SK-N-SH treated with all-trans-retinoic acid at 6 μM for 48 hours (cell line): ENCODE results near the gene MYNN.
A peak's percentile ranks its signal among the peaks of the same experiment; 100 is the strongest.

ENCODE experiments used
- ATAC-seq: fragments of 200-7000 bp; cut with Tn5 transposase; 3 replicates; pipeline ENCODE4 v1.9.1; 2020; ENCODE audit warnings: mild to moderate bottlenecking, moderate library complexity
- ARNTL ChIP-seq: fragments of 450-650 bp; formaldehyde crosslinking; IDR thresholded peaks from 2 replicates; pipeline ENCODE4 v1.5.0; 2020; ENCODE audit warnings: low read depth, mild to moderate bottlenecking, moderate library complexity, borderline replicate concordance
- BACH2 ChIP-seq: fragments of 250-450 bp; sonication (Bioruptor Pico); IDR thresholded peaks from 2 replicates; pipeline ENCODE4 v1.9.0; 2021; ENCODE audit warnings: mild to moderate bottlenecking, borderline replicate concordance
- CREB5 ChIP-seq: fragments of 250-450 bp; sonication (Bioruptor Pico); IDR thresholded peaks from 2 replicates; pipeline ENCODE4 v1.5.1; 2020; ENCODE audit warnings: low read depth, mild to moderate bottlenecking, moderate library complexity
- CSDC2 ChIP-seq: fragments of 250-450 bp; sonication (Bioruptor Pico); IDR thresholded peaks from 2 replicates; pipeline ENCODE4 v1.5.0; 2020; ENCODE audit warnings: mild to moderate bottlenecking, moderate library complexity
- CSRNP3 ChIP-seq: fragments of 250-450 bp; sonication (Bioruptor Pico); IDR thresholded peaks from 2 replicates; pipeline ENCODE4 v1.5.1; 2021; ENCODE audit warnings: mild to moderate bottlenecking, moderate library complexity
- ESRRG ChIP-seq: fragments of 250-450 bp; sonication (Bioruptor Pico); IDR thresholded peaks from 2 replicates; pipeline ENCODE4 v1.6.1; 2021; ENCODE audit warnings: mild to moderate bottlenecking
- GLIS3 ChIP-seq: fragments of 250-450 bp; sonication (Bioruptor Pico); IDR thresholded peaks from 2 replicates; pipeline ENCODE4 v1.5.0; 2020; ENCODE audit warnings: mild to moderate bottlenecking, moderate library complexity
- ISL1 ChIP-seq: fragments of 250-450 bp; sonication (Bioruptor Pico); IDR thresholded peaks from 2 replicates; pipeline ENCODE4 v2.1.2; 2022; ENCODE audit warnings: mild to moderate bottlenecking, moderate library complexity
- OSR1 ChIP-seq: fragments of 250-450 bp; sonication (Bioruptor Pico); IDR thresholded peaks from 2 replicates; pipeline ENCODE4 v1.8.0; 2022; ENCODE audit warnings: moderate library complexity, mild to moderate bottlenecking, inconsistent platforms
- PATZ1 ChIP-seq: fragments of 250-450 bp; sonication (Bioruptor Pico); IDR thresholded peaks from 2 replicates; pipeline ENCODE4 v1.8.0; 2020; ENCODE audit warnings: mild to moderate bottlenecking, moderate library complexity, borderline replicate concordance
- PPARA ChIP-seq: fragments of 250-450 bp; sonication (Bioruptor Pico); IDR thresholded peaks from 2 replicates; pipeline ENCODE4 v1.5.0; 2020; ENCODE audit warnings: mild to moderate bottlenecking, borderline replicate concordance
- RARB ChIP-seq: fragments of 250-450 bp; sonication (Bioruptor Pico); IDR thresholded peaks from 2 replicates; pipeline ENCODE4 v1.8.0; 2021; ENCODE audit warnings: mild to moderate bottlenecking, moderate library complexity
- SNAI2 ChIP-seq: fragments of 250-450 bp; sonication (Bioruptor Pico); IDR thresholded peaks from 2 replicates; pipeline ENCODE4 v1.5.0; 2020; ENCODE audit warnings: mild to moderate bottlenecking, moderate library complexity
- TCF4 ChIP-seq: fragments of 250-450 bp; sonication (Bioruptor Pico); IDR thresholded peaks from 2 replicates; pipeline ENCODE4 v1.8.0; 2021; ENCODE audit warnings: mild to moderate bottlenecking, moderate library complexity, borderline replicate concordance
- TOX ChIP-seq: fragments of 250-450 bp; sonication (Bioruptor Pico); IDR thresholded peaks from 2 replicates; pipeline ENCODE4 v1.8.0; 2021; ENCODE audit warnings: mild to moderate bottlenecking, moderate library complexity, borderline replicate concordance
- TSHZ2 ChIP-seq: fragments of 250-450 bp; sonication (Bioruptor Pico); IDR thresholded peaks from 2 replicates; pipeline ENCODE4 v1.5.0; 2020; ENCODE audit warnings: mild to moderate bottlenecking, moderate library complexity
- ZC3H10 ChIP-seq: fragments of 250-450 bp; sonication (Bioruptor Pico); IDR thresholded peaks from 2 replicates; pipeline ENCODE4 v1.5.1; 2021; ENCODE audit warnings: mild to moderate bottlenecking, moderate library complexity
- ZFP3 ChIP-seq: fragments of 250-450 bp; sonication (Bioruptor Pico); IDR thresholded peaks from 2 replicates; pipeline ENCODE4 v1.5.0; 2020; ENCODE audit warnings: mild to moderate bottlenecking, moderate library complexity
- ZFP30 ChIP-seq: fragments of 450-650 bp; formaldehyde crosslinking; IDR thresholded peaks from 2 replicates; pipeline ENCODE4 v1.5.0; 2022; ENCODE audit warnings: mild to moderate bottlenecking, moderate library complexity
- ZNF565 ChIP-seq: fragments of 450-650 bp; formaldehyde crosslinking; conservative IDR thresholded peaks from 2 replicates; pipeline ENCODE4 v1.5.0; 2020; ENCODE audit warnings: low read depth, mild to moderate bottlenecking, moderate library complexity
- ZNF70 ChIP-seq: fragments of 450-650 bp; formaldehyde crosslinking; IDR thresholded peaks from 2 replicates; pipeline ENCODE4 v1.5.0; 2020; ENCODE audit warnings: mild to moderate bottlenecking, moderate library complexity
- ZNF8 ChIP-seq: fragments of 450-650 bp; formaldehyde crosslinking; IDR thresholded peaks from 2 replicates; pipeline ENCODE4 v1.5.0; 2020; ENCODE audit warnings: mild to moderate bottlenecking, moderate library complexity

Gene MYNN

GRCh38 chr3:169744366-169745054, 28.7 kb upstream of the MYNN start:
- no peak for TF ChIP-seq PPARA (CRISPR knock-in tag)
- TF ChIP-seq CSRNP3 (CRISPR knock-in tag) = no peak
- TF ChIP-seq ESRRG (CRISPR knock-in tag) = no peak
- TF ChIP-seq ZNF70 (CRISPR knock-in tag) = no peak
- ATAC-seq = 0 out of 3 replicates have a peak, but pooled peaks have one; percentile 37

- TF ChIP-seq TCF4 (CRISPR knock-in tag) (no peak), ZNF70 (CRISPR knock-in tag) (no peak), RARB (CRISPR knock-in tag) (no peak), ZFP30 (CRISPR knock-in tag) (no peak), CREB5 (no peak), PATZ1 (CRISPR knock-in tag) (no peak), ARNTL (CRISPR knock-in tag) (no peak), BACH2 (no peak), PPARA (CRISPR knock-in tag) (no peak), ZNF565 (CRISPR knock-in tag) (no peak), TSHZ2 (CRISPR knock-in tag) (no peak), ZNF8 (CRISPR knock-in tag) (no peak), CSDC2 (no peak), ZFP3 (CRISPR knock-in tag) (no peak), ZC3H10 (CRISPR knock-in tag) (no peak), SNAI2 (CRISPR knock-in tag) (no peak), ISL1 (CRISPR knock-in tag) (no peak), ESRRG (CRISPR knock-in tag) (no peak), OSR1 (no peak), TOX (CRISPR knock-in tag) (no peak)
- no peak for ATAC-seq
These were observed 26.3 kb upstream of the MYNN start for GRCh38 chr3:169746924-169747323.

GRCh38 chr3:169748670-169749069, 24.5 kb upstream of the MYNN start:
- no peak for ATAC-seq
- no peak for TF ChIP-seq ZC3H10 (CRISPR knock-in tag)
- TF ChIP-seq CSDC2 = no peak
- no peak for TF ChIP-seq ZNF8 (CRISPR knock-in tag)
- TF ChIP-seq ISL1 (CRISPR knock-in tag) = no peak
- TF ChIP-seq OSR1 = no peak
- TF ChIP-seq GLIS3 (CRISPR knock-in tag) = no peak
- TF ChIP-seq CREB5 = no peak
- TF ChIP-seq CSRNP3 (CRISPR knock-in tag) = no peak
- TF ChIP-seq ZFP3 (CRISPR knock-in tag) = no peak
- TF ChIP-seq PPARA (CRISPR knock-in tag) = no peak
- TF ChIP-seq ARNTL (CRISPR knock-in tag) = no peak
- TF ChIP-seq BACH2 = no peak
- TF ChIP-seq ZNF70 (CRISPR knock-in tag) = no peak
- no peak for TF ChIP-seq TOX (CRISPR knock-in tag)
- TF ChIP-seq ZNF565 (CRISPR knock-in tag) = no peak
- TF ChIP-seq, all 23 proteins: peak for 0
